ENCODE measurements around the gene COPZ2.
"Not testable (repeated sequence)": the region's sequence is repeated elsewhere in the genome, so short reads cannot be mapped to it uniquely, and the experiment has no call there.

The COPZ2 gene

GRCh38 chr17:48025040-48025903 lies 12.3 kb downstream of the COPZ2 start:
- DNase-seq (ENCODE audit: low read depth, low spot score), result peak; percentile 79
- CTCF ChIA-PET, result interaction anchor here (0.6 to 7.9 kb wide), 31 partner anchors 11 to 593 kb away, joined by 3 to 305 read pairs (median 6); partner anchors contain the start of genes CBX1, CDK5RAP3, COPZ2 and NFE2L1

DNA sequence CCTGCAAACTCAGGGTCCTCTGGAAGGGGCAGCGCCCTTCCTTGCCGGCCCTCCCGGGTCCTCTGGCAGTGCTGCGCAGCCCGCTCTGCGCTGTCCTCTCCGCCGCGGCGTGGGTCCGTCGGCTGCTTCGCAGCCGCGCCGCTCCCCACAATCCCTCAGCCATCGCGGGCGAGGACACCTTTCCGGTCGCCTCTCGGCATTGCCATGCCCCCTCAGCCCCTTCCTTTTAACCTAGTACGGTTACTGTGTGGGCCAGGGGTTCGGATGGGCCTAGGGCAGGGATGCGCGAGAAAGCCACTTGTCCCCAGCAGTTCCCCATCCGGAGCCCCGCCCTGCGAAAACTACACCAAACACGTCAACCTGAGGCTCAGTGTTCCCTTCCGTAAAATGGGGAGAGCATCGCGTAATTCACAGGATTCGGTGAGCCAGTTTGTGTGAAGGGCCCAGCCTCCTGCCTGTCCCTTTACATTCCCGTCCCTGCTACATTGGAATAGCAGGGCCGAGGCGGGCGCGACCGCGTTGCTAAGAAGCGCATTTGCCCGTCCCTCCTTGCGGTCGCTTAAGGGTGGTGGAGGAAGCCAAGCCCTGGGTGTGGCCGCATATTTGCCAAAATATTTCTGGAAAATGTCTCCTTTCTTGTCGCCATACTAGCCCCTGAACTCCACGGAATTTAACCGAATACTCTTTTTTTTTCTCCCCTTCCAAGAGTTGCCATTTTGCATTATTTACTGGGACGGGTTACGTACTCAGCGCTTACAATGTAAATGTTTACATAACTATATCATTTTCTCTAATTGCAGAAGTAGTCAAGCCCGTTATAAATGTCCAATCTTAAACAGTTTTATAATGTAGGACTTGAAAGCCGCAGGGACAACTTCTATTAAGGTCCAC lies 13.2 kb downstream of the COPZ2 start:
- ChIA-PET POLR2A (interaction anchor here (0.8 to 2.9 kb wide), 7 partner anchors 24 to 99 kb away, joined by 3 to 36 read pairs (median 5); partner anchors contain the start of genes NFE2L1 and SNX11), CTCF (interaction anchor here (0.7 to 7.9 kb wide), 26 partner anchors 11 to 589 kb away, joined by 3 to 305 read pairs (median 6); partner anchors contain the start of genes CBX1, COPZ2, NFE2L1 and SNX11)
- no peak for DNase-seq (ENCODE audit: low read depth, low spot score)
- peak overlapping the region; percentile 41 for H3K4me3 ChIP-seq (ENCODE audit: low read depth, low read length)
- TF ChIP-seq CTCF (IDR thresholded peaks at IDR 0.05; ENCODE audit: insufficient read depth, low read length, missing control alignments), result no peak

More at GRCh38 chr17:48025040-48025903, 12.3 kb downstream of the COPZ2 start:
- peak overlapping the region; percentile 71 for H3K4me3 ChIP-seq (ENCODE audit: low read depth, low read length)
- POLR2A ChIA-PET, result interaction anchor here (0.7 to 3.1 kb wide), 12 partner anchors 11 to 550 kb away, joined by 3 to 36 read pairs (median 6); partner anchors contain the start of genes CBX1, NFE2L1 and SNX11
- peak; percentile 82 for TF ChIP-seq CTCF (IDR thresholded peaks at IDR 0.05; ENCODE audit: insufficient read depth, low read length, missing control alignments)

- ChIA-PET POLR2A (no interaction called here), CTCF (interaction anchor here (0.7 to 3.2 kb wide), 4 partner anchors 11 to 84 kb away, joined by 3 to 24 read pairs (median 3); partner anchors contain the start of gene SNX11)
- peak overlapping the region; percentile 41 for H3K4me3 ChIP-seq (ENCODE audit: low read depth, low read length)
- DNase-seq (ENCODE audit: low read depth, low spot score), result no peak
- peak; percentile 56 for TF ChIP-seq CTCF (IDR thresholded peaks at IDR 0.05; ENCODE audit: insufficient read depth, low read length, missing control alignments)
These were observed 14.0 kb downstream of the COPZ2 start for GRCh38 chr17:48023400-48024148.

DNA sequence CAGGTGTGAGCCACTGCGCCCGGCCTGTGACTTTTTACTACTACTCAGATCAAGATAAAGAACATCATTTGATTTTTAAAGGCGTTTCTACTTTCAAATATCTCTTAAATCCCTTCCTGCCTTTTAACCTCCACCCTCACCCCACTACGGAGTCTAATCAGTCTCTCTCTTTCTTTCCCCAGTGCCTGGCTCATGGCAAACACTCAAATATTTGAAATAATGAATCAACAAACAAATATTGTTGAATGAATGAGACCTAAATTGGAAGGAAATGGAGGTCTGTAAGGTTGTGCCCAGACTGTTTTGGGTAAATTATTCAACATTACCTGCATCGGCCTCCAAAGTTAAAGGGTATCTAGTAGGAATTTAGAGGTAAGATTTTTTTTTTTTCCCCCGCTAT lies 14.7 kb downstream of the COPZ2 start:
- CTCF ChIA-PET, result interaction anchor here (0.7 to 13.9 kb wide), 5 partner anchors 11 to 178 kb away, joined by 3 to 600 read pairs (median 114); partner anchors contain the start of genes CDK5RAP3, PNPO, PRR15L and SCRN2
- POLR2A ChIA-PET, result no interaction called here
- no peak for TF ChIP-seq CTCF (IDR thresholded peaks at IDR 0.05; ENCODE audit: insufficient read depth, low read length, missing control alignments)
- no peak overlapping the region for H3K4me3 ChIP-seq (ENCODE audit: low read depth, low read length)
- DNase-seq (ENCODE audit: low read depth, low spot score), result no peak

DNA sequence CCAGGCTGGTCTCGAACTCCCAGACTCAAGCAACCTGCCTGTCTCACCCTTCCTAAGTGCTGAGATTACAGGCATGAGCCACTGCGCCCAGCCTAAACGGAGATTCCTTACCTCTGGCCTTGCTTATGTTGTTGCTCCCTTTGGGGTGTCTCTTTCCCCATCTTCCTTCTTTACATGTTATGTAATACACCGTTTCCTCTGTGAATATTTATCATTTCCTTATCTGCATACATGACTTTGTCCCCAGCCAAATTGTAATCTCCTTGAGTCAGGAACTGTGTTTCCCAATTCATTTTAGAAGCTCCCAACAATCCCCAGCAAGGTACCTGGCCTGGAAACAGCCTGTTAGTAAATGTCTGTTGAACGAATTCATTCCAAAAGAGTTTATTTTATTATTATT lies 15.7 kb downstream of the COPZ2 start:
- POLR2A ChIA-PET, result no interaction called here
- CTCF ChIA-PET, result interaction anchor here (0.8 to 13.9 kb wide), 6 partner anchors 10 to 177 kb away, joined by 3 to 600 read pairs (median 69); partner anchors contain the start of genes CDK5RAP3, PNPO, PRR15L and SCRN2
- H3K4me3 ChIP-seq (ENCODE audit: low read depth, low read length), result no peak overlapping the region
- no peak for DNase-seq (ENCODE audit: low read depth, low spot score)
- TF ChIP-seq CTCF (IDR thresholded peaks at IDR 0.05; ENCODE audit: insufficient read depth, low read length, missing control alignments), result no peak

DNA sequence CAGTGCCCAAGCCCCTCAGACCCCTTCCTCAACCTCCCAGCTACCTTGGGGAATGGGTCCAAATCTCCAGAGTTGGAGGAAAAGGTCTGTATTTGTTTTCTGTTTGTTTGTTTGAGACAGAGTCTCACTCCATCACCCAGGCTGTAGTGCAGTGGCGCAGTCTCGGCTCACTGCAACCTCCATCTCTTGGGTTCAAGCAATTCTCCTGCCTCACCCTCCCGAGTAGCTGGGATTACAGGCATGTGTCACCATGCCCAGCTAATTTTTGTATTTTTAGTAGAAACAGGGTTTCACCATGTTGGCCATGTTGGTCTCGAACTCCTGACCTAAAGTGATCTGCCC lies 19.8 kb downstream of the COPZ2 start:
- DNase-seq (ENCODE audit: low read depth, low spot score); H3K4me3 ChIP-seq (ENCODE audit: low read depth, low read length): not testable (repeated sequence)
- CTCF ChIA-PET, result interaction anchor here (0.6 to 13.9 kb wide), 27 partner anchors 8 to 173 kb away, joined by 3 to 600 read pairs (median 5); partner anchors contain the start of genes CDK5RAP3, PNPO, PRR15L and SCRN2
- POLR2A ChIA-PET, result interaction anchor here (0.6 to 1.2 kb wide), 3 partner anchors 47 to 89 kb away, joined by 3 to 6 read pairs (median 3); partner anchors contain the start of gene CDK5RAP3

Measured in AG04449 (cell line).